ENCODE results near the gene DMXL1. TPM values are rescaled to one million over a fixed set of nuclear protein-coding genes. Genes with fewer than 3 reads are reported as not detected.

DMXL1 gene
- total and polyA plus RNA-seq, 4 donors: 8.8 to 125 (median 27.0) TPM

DNA sequence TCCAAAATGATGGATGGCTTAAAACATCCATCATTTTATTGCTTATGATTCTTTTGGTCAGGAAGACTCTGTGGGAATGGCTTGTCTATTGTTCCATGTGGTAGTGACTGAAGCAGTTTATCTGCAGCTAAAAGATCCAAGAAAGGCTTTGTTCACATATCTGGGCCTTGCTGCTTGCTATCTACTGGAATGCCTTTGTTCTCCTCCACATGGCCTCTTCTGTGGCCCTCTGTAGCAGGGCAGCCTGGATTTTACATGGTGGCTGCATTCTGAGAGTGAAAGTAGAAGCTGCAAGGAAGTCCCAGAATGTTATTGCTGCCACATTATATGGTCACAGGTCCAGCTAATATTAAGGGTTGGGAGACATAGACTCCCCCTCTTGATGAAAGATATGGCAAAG lies 35.1 kb downstream of the DMXL1 start:
- TF ChIP-seq, protein P1, sequence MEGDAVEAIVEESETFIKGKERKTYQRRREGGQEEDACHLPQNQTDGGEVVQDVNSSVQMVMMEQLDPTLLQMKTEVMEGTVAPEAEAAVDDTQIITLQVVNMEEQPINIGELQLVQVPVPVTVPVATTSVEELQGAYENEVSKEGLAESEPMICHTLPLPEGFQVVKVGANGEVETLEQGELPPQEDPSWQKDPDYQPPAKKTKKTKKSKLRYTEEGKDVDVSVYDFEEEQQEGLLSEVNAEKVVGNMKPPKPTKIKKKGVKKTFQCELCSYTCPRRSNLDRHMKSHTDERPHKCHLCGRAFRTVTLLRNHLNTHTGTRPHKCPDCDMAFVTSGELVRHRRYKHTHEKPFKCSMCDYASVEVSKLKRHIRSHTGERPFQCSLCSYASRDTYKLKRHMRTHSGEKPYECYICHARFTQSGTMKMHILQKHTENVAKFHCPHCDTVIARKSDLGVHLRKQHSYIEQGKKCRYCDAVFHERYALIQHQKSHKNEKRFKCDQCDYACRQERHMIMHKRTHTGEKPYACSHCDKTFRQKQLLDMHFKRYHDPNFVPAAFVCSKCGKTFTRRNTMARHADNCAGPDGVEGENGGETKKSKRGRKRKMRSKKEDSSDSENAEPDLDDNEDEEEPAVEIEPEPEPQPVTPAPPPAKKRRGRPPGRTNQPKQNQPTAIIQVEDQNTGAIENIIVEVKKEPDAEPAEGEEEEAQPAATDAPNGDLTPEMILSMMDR (IDR thresholded peaks at IDR 0.05; ENCODE audit: control extremely low read depth, extremely low read depth): no peak
- Histone ChIP-seq H3K9me3 (ENCODE audit: control insufficient read depth in 4 of 4, insufficient read depth in 3 of 4, low read length in 3 of 4) (no peaks in the 10 kb centered on the region), H3K9ac (ENCODE audit: insufficient read depth in 1 of 2, low read length in 2 of 2) (no peak overlapping the region), H3K4me1 (ENCODE audit: control insufficient read depth in 5 of 5, insufficient read depth in 5 of 5, low read length in 5 of 5) (no peaks in the 10 kb centered on the region), H3K27me3 (ENCODE audit: control insufficient read depth in 3 of 3, insufficient read depth in 3 of 3, low read length in 2 of 3) (no peaks in the 10 kb centered on the region), H3K27ac (ENCODE audit: low read depth in 1 of 2, low read length in 1 of 2) (no peak overlapping the region), H3K36me3 (ENCODE audit: control insufficient read depth in 4 of 4, insufficient read depth in 4 of 4, low read length in 4 of 4) (peaks cover 0 to 4% (median under 1%) of the 10 kb centered on the region in 4 donors), H3K4me3 (no peak overlapping the region)
- no peak for ATAC-seq (ENCODE audit: insufficient read depth, low FRiP score)
- DNase-seq: no peak

DNA sequence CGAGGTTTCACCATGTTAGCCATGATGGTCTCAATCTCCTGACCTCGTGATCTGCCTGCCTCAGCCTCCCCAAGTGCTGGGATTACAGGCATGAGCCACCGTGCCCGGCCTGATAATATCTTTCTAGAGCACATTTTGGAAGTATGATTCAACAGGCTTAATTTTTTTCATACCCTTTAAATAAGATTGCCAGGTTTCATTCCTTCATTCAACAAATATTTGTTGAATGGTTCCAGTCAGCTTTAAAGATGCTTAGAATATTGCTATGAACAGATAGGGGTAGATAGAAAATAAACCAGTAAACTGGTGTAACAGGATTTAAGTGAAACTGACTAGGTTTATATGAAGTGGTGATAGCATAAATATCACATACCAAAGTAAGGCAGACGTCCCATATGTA lies 41.3 kb downstream of the DMXL1 start:
- Histone ChIP-seq H3K36me3 (ENCODE audit: control insufficient read depth in 4 of 4, insufficient read depth in 4 of 4, low read length in 4 of 4) (peaks cover 6 to 18% (median 8%) of the 10 kb centered on the region in 4 donors), H3K9ac (ENCODE audit: insufficient read depth in 1 of 2, low read length in 2 of 2) (no peak overlapping the region), H3K4me3 (no peak overlapping the region), H3K27me3 (ENCODE audit: control insufficient read depth in 3 of 3, insufficient read depth in 3 of 3, low read length in 2 of 3) (no peaks in the 10 kb centered on the region), H3K9me3 (ENCODE audit: control insufficient read depth in 4 of 4, insufficient read depth in 3 of 4, low read length in 3 of 4) (no peaks in the 10 kb centered on the region), H3K4me1 (ENCODE audit: control insufficient read depth in 5 of 5, insufficient read depth in 5 of 5, low read length in 5 of 5) (no peaks in the 10 kb centered on the region), H3K27ac (ENCODE audit: low read depth in 1 of 2, low read length in 1 of 2) (no peak overlapping the region)
- TF ChIP-seq, protein P1 (IDR thresholded peaks at IDR 0.05; ENCODE audit: control extremely low read depth, extremely low read depth): no peak
- ATAC-seq (ENCODE audit: insufficient read depth, low FRiP score) (no peak), DNase-seq (no peak)
- WGBS, 2 donors: 96% methylated on average over 5 of the region's 5 CpGs

DNA sequence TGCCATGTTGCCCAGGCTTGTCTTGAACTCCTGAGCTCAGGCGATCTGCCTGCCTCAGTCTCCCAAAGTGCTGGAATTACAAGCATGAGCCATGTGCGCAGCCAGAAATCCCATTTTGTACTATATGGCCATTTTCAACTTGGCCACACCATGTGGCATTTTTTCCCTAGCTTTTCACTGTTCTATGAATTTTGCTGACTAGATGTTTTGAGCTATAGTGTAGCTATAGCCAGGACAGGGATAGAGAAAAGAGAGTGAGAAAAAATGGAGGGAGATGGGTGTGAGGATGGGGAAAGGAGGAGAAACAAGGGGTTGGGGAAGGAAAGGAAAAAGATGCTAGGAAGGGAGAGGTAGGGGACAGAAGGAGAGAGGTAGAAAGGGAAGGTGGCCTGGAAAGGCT lies 46.4 kb downstream of the DMXL1 start:
- Histone ChIP-seq H3K27me3 (ENCODE audit: control insufficient read depth in 3 of 3, insufficient read depth in 3 of 3, low read length in 2 of 3) (no peaks in the 10 kb centered on the region), H3K9ac (ENCODE audit: insufficient read depth in 1 of 2, low read length in 2 of 2) (no peak overlapping the region), H3K4me1 (ENCODE audit: control insufficient read depth in 5 of 5, insufficient read depth in 5 of 5, low read length in 5 of 5) (no peaks in the 10 kb centered on the region), H3K36me3 (ENCODE audit: control insufficient read depth in 4 of 4, insufficient read depth in 4 of 4, low read length in 4 of 4) (peaks cover 8 to 19% (median 14%) of the 10 kb centered on the region in 4 donors), H3K9me3 (ENCODE audit: control insufficient read depth in 4 of 4, insufficient read depth in 3 of 4, low read length in 3 of 4) (no peaks in the 10 kb centered on the region), H3K4me3 (no peak overlapping the region), H3K27ac (ENCODE audit: low read depth in 1 of 2, low read length in 1 of 2) (no peak overlapping the region)
- TF ChIP-seq, protein P1 (IDR thresholded peaks at IDR 0.05; ENCODE audit: control extremely low read depth, extremely low read depth): no peak
- DNase-seq (no peak), ATAC-seq (ENCODE audit: insufficient read depth, low FRiP score) (no peak)
- 99 to 100% methylated on average over 2 of the region's 2 CpGs for WGBS, 2 donors

DNA sequence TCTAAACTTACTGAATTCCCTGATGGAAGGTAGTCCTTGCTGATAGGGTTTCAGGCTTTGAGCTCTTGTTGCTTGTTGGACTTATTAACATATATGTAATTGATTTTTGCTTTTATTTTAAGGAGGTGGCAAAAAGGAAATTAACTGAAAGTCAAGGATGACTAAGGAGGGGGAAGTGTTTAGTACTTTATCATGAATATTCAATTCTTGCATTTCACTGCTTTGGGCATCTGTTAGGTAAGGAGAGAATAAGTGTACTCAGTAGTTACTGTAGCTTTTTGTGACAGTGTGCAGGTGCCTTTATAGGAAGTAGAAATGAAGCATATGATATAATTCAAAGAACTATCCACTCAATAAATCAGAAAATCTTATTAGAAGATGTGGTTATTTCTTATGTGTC lies 47.1 kb downstream of the DMXL1 start:
- TF ChIP-seq, protein P1 (IDR thresholded peaks at IDR 0.05; ENCODE audit: control extremely low read depth, extremely low read depth): no peak
- Histone ChIP-seq H3K4me1 (ENCODE audit: control insufficient read depth in 5 of 5, insufficient read depth in 5 of 5, low read length in 5 of 5) (no peaks in the 10 kb centered on the region), H3K27me3 (ENCODE audit: control insufficient read depth in 3 of 3, insufficient read depth in 3 of 3, low read length in 2 of 3) (no peaks in the 10 kb centered on the region), H3K4me3 (no peak overlapping the region), H3K27ac (ENCODE audit: low read depth in 1 of 2, low read length in 1 of 2) (no peak overlapping the region), H3K9ac (ENCODE audit: insufficient read depth in 1 of 2, low read length in 2 of 2) (no peak overlapping the region), H3K9me3 (ENCODE audit: control insufficient read depth in 4 of 4, insufficient read depth in 3 of 4, low read length in 3 of 4) (no peaks in the 10 kb centered on the region), H3K36me3 (ENCODE audit: control insufficient read depth in 4 of 4, insufficient read depth in 4 of 4, low read length in 4 of 4) (peaks cover 8 to 19% (median 13%) of the 10 kb centered on the region in 4 donors)
- ATAC-seq (ENCODE audit: insufficient read depth, low FRiP score) (no peak), DNase-seq (no peak)
